Hepatocyte (in vitro differentiated cells): ENCODE measurements around the gene RNF111. TPM values are rescaled to one million over a fixed set of nuclear protein-coding genes. Genes with fewer than 3 reads are reported as not detected.

Experiments used
- DNase-seq: peaks from one replicate; pipeline ENCODE4 v3.0.0-alpha.2; 2016; ENCODE audit warnings: low spot score
- H2AFZ ChIP-seq: fragments of 200-600 bp; sonication (generic); 2 replicates; pipeline ENCODE4 v1.6.0; 2016; ENCODE audit warnings: antibody characterized with exemption, mild to moderate bottlenecking
- H3K27ac ChIP-seq: fragments of 200-600 bp; sonication (generic); 2 replicates; pipeline ENCODE4 v1.5.1; 2016; ENCODE audit warnings: mild to moderate bottlenecking
- H3K27me3 ChIP-seq: fragments of 200-600 bp; sonication (generic); 2 replicates; pipeline ENCODE4 v1.6.1; 2016
- H3K36me3 ChIP-seq: fragments of 200-600 bp; sonication (generic); replicated peaks from 2 replicates; pipeline ENCODE4 v1.5.1; 2016; ENCODE audit warnings: low read depth; ENCODE audit not compliant: insufficient read depth
- H3K4me1 ChIP-seq: fragments of 200-600 bp; sonication (generic); 2 replicates; pipeline ENCODE4 v1.5.1; 2016; ENCODE audit warnings: mild to moderate bottlenecking, moderate library complexity; ENCODE audit not compliant: insufficient read depth
- H3K4me2 ChIP-seq: fragments of 200-600 bp; sonication (generic); 2 replicates; pipeline ENCODE4 v1.6.0; 2016
- H3K4me3 ChIP-seq: fragments of 200-600 bp; sonication (generic); 2 replicates; pipeline ENCODE4 v1.5.1; 2016; ENCODE audit warnings: mild to moderate bottlenecking
- H3K79me2 ChIP-seq: fragments of 200-600 bp; sonication (generic); 2 replicates; pipeline ENCODE4 v1.6.0; 2017; ENCODE audit warnings: mild to moderate bottlenecking
- H3K9me2 ChIP-seq: fragments of 200-600 bp; sonication (generic); replicated peaks from 2 replicates; pipeline ENCODE4 v1.6.0; 2017; ENCODE audit warnings: mild to moderate bottlenecking; ENCODE audit not compliant: insufficient read depth
- H3K9me3 ChIP-seq: fragments of 200-600 bp; sonication (generic); 2 replicates; pipeline ENCODE4 v1.5.1; 2016; ENCODE audit warnings: low read depth, mild to moderate bottlenecking
- H4K20me1 ChIP-seq: fragments of 200-600 bp; sonication (generic); 2 replicates; pipeline ENCODE4 v1.6.0; 2016; ENCODE audit warnings: mild to moderate bottlenecking; ENCODE audit not compliant: insufficient read depth, poor library complexity, severe bottlenecking
- CTCF ChIP-seq: fragments of 200-600 bp; sonication (generic); IDR thresholded peaks from 2 replicates; pipeline ENCODE4 v1.5.1; 2016; ENCODE audit warnings: antibody characterized with exemption, mild to moderate bottlenecking; ENCODE audit not compliant: poor library complexity
- EZH2 ChIP-seq: fragments of 200-600 bp; sonication (generic); IDR thresholded peaks from 2 replicates; pipeline ENCODE4 v1.6.1; 2016; ENCODE audit warnings: antibody characterized with exemption, mild to moderate bottlenecking, borderline replicate concordance
- EZH2phosphoT487 ChIP-seq: fragments of 200-600 bp; sonication (generic); IDR thresholded peaks from one replicate; pipeline ENCODE4 v1.6.1; 2018; ENCODE audit warnings: antibody characterized with exemption, mild to moderate bottlenecking, low read depth, moderate library complexity; ENCODE audit not compliant: unreplicated experiment, severe bottlenecking
- WGBS: methylation state at CpG from one replicate; pipeline ENCODE4 v1.1.6; 2016; ENCODE audit warnings: low lambda C conversion rate; ENCODE audit errors: missing lambda C conversion rate; 5-methylcytosine and 5-hydroxymethylcytosine counted together
- polyA plus RNA-seq: library from polyadenylated mRNA; unstranded; fragments of >200 nt; fragmentation: Nextera tagmentation; extraction: Ambion mirVana; gene quantifications from 2 replicates; pipeline ENCODE4 v1.2.1, GENCODE V29; 2016
- total RNA-seq: library from RNA; depleted of rRNA; stranded (reverse); fragments of >200 nt; gene quantifications from 2 replicates; pipeline ENCODE4 v1.2.3, GENCODE V29; 2014

Gene RNF111
- total and polyA plus RNA-seq, 2 experiments from 2014 or later: 11.3 to 22.1 TPM

DNA sequence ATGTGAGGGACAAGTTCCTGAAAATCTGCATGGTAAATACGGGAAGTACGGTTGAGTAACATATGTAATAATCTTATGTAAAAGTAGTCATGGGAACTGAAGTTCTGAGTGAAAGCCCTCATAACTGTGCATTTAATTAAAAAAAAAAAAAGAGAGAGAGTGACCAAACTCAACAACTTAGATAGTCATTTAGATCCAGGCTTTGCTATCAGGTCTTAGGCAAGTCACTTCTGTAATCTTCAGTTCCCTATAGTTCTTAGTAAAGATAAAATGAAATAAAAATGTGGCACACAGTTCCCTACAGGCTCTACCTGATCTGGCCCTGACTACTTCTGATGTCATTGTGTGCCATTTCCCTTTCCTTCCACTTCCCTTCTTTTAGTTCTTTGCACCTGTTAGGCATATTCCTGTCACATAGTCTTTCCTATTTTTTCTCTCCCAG lies 15.0 kb downstream of the RNF111 start:
- no peak overlapping the region for H3K4me2 ChIP-seq
- DNase-seq: no peak
- H3K9me2 ChIP-seq: no peaks in the 10 kb centered on the region
- H3K4me3 ChIP-seq: no peak overlapping the region
- no peaks in the 10 kb centered on the region for H3K9me3 ChIP-seq
- WGBS: 96% methylated on average over 2 of the region's 2 CpGs
- H2AFZ ChIP-seq: no peak overlapping the region
- H3K79me2 ChIP-seq: peaks cover 100% of the 10 kb centered on the region
- H3K27ac ChIP-seq: no peak overlapping the region
- H3K27me3 ChIP-seq: no peaks in the 10 kb centered on the region
- peaks cover 55% of the 10 kb centered on the region for H4K20me1 ChIP-seq
- no peaks in the 10 kb centered on the region for H3K36me3 ChIP-seq
- H3K4me1 ChIP-seq: no peaks in the 10 kb centered on the region
- TF ChIP-seq EZH2phosphoT487 (no peak), EZH2 (no peak), CTCF (no peak)

DNA sequence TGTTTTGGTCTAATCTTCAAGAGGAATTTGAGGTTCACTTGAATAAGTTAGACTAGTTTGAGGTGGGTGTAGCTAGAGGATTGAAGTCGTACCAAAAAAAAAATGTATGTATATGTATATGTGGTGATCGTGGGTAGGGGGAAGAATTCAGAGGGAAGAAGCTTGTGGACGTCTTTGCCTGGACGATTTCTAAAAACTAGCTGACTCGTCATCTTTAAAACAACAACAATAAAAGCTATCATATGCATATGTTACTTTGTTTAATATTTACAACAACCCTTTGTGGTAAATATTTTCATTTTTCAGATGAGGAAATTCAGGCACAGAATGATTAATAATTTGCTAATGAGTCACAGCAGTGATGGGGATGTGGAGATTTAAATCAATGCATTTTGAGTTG lies 18.1 kb downstream of the RNF111 start:
- Histone ChIP-seq H3K9me3 (no peaks in the 10 kb centered on the region), H3K27ac (no peak overlapping the region), H2AFZ (no peak overlapping the region), H3K4me2 (no peak overlapping the region), H3K36me3 (no peaks in the 10 kb centered on the region), H3K79me2 (peaks cover 100% of the 10 kb centered on the region), H3K9me2 (no peaks in the 10 kb centered on the region), H4K20me1 (peaks cover 52% of the 10 kb centered on the region), H3K4me3 (no peak overlapping the region), H3K4me1 (no peaks in the 10 kb centered on the region), H3K27me3 (no peaks in the 10 kb centered on the region)
- DNase-seq: no peak
- 94% methylated on average over 5 of the region's 5 CpGs for WGBS
- TF ChIP-seq CTCF (no peak), EZH2phosphoT487 (no peak), EZH2 (no peak)

GRCh38 chr15:59008086-59008485 lies 20.6 kb downstream of the RNF111 start:
- Histone ChIP-seq H3K4me2 (no peak overlapping the region), H3K79me2 (peaks cover 97% of the 10 kb centered on the region), H3K4me1 (no peaks in the 10 kb centered on the region), H3K27ac (no peak overlapping the region), H3K36me3 (no peaks in the 10 kb centered on the region), H3K4me3 (no peak overlapping the region), H3K9me3 (no peaks in the 10 kb centered on the region), H3K9me2 (no peaks in the 10 kb centered on the region), H3K27me3 (no peaks in the 10 kb centered on the region), H4K20me1 (peaks cover 48% of the 10 kb centered on the region), H2AFZ (no peak overlapping the region)
- TF ChIP-seq EZH2phosphoT487 (no peak), EZH2 (no peak), CTCF (no peak)
- DNase-seq: no peak
- 95% methylated on average over 6 of the region's 6 CpGs for WGBS
